ENCODE data around the gene VIPR2.

VIPR2 gene

DNA sequence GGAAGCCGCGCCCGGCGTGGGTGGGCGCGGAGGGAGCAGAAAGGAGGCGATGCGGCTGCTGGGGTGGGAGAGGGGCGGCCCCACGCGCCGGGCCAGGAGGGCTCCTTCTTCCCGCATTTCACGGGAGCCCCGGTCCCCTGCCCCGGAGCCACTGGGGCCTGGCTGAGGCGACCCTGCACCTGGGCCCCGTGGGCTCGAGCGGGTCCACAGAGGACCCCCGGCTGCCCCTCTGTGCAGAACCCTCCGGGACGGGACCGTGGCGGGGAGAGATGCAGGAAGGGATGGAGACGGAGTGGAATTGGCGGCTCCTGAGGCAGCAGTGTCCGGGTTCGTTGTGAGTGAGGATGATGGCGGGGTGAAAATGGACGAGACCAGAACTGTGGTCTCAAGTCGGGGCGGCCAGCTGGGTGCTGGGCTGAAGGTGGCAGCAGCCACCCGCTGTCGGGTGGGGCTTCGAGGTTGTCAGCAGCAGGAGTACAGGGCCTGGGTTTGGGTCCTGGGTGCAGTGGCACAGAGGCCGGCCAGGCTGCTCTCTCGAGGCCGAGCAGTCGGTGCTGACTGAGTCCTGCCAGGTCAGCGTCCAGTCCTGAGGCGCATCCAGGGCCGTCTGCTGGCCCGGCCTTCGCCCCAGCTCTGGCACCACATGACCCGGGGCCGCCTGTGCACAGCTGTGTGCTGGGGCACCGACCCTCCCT lies 80.4 kb downstream of the VIPR2 start:
- WGBS, 2 donors (ENCODE audit: extremely low coverage in 2 of 2, insufficient read length in 2 of 2, insufficient replicate concordance in 1 of 2): no CpG with 5 or more reads among the region's 48 CpGs

DNA sequence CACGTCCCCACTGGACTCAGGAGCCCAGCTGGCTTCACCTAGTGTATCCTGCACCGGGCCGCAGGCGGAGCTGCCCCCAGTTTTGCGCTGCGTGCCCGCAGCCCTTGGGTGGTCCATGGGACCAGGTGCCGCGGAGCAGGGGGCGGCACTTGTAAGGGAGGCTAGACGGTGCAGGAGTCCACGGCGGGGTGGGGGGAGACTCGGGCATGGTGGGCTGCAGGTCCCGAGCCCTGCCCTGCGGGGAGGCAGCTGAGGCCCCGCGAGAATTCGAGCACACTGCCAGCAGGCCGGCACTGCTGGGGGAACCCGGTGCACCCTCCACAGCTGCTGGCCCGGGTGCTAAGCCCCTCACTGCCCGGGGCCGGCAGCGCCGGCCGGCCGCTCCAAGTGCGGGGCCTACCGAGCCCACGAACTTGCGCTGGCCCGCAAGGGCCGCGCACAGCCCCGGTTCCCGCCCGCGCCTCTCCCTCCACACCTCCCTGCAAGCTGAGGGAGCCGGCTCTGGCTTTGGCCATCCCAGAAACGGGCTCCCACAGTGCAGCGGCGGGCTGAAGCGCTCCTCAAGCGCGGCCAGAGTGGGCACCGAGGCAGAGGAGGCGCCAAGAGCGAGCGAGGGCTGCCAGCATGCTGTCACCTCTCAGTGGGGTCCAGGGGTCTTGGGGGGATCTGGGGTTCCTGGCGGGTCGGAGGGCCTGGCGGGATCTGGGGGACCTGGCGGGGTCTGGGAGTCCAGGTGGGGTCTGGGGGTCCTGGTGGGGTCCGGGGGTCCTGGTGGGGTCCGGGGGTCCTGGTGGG lies 81.4 kb downstream of the VIPR2 start:
- no peaks in the 10 kb centered on the region for H3K4me1 ChIP-seq (ENCODE audit: control insufficient read depth in 2 of 2, insufficient read depth in 1 of 2, low read depth in 1 of 2, low read length in 2 of 2)
- H3K9ac ChIP-seq (ENCODE audit: low read depth, low read length, poor library complexity): no peak overlapping the region
- no peak overlapping the region for H3K4ac ChIP-seq (ENCODE audit: low read length)
- H3K4me3 ChIP-seq (ENCODE audit: low read length in 2 of 2): no peak overlapping the region
- H4K8ac ChIP-seq (ENCODE audit: low read depth, low read length): no peak overlapping the region
- no peak for DNase-seq (ENCODE audit: low spot score)
- H3K4me2 ChIP-seq (ENCODE audit: insufficient read depth, low read length, poor library complexity, severe bottlenecking): no peak overlapping the region
- H4K91ac ChIP-seq (ENCODE audit: low read depth, low read length, poor library complexity): no peak overlapping the region
- no peak overlapping the region for H3K14ac ChIP-seq (ENCODE audit: low read length)
- H3K79me1 ChIP-seq (ENCODE audit: low read depth, low read length): no peaks in the 10 kb centered on the region
- peaks cover 0 to 7% of the 10 kb centered on the region in 2 donors for H3K9me3 ChIP-seq (replicated peaks in 1 of 2; ENCODE audit: control insufficient read depth in 2 of 2, insufficient read depth in 1 of 2, low read depth in 1 of 2, low read length in 2 of 2)
- H3K27me3 ChIP-seq (ENCODE audit: control insufficient read depth in 3 of 3, insufficient read depth in 3 of 3, low read depth in 1 of 3, low read length in 3 of 3): peaks cover 0 to 4% (median 1%) of the 10 kb centered on the region in 3 experiments
- H2BK120ac ChIP-seq (ENCODE audit: low read depth, low read length): no peak overlapping the region
- WGBS, 2 donors (ENCODE audit: extremely low coverage in 2 of 2, insufficient read length in 2 of 2, insufficient replicate concordance in 1 of 2): no CpG with 5 or more reads among the region's 56 CpGs
- no peak overlapping the region for H3K27ac ChIP-seq (replicated peaks; ENCODE audit: low read length)
- no peak overlapping the region for H2AK5ac ChIP-seq (ENCODE audit: low read depth, low read length)
- no peak overlapping the region for H2AFZ ChIP-seq (ENCODE audit: low read length)
- H3K23ac ChIP-seq (ENCODE audit: low read depth, low read length, poor library complexity): no peak overlapping the region
- no peak overlapping the region for H3K18ac ChIP-seq (ENCODE audit: low read length)
- H3K36me3 ChIP-seq (replicated peaks in 1 of 2; ENCODE audit: control insufficient read depth in 2 of 2, insufficient read depth in 2 of 2, low read length in 2 of 2): no peaks in the 10 kb centered on the region
- no peak overlapping the region for H2BK15ac ChIP-seq (ENCODE audit: low read length)
- H2BK12ac ChIP-seq (ENCODE audit: low read length): no peak overlapping the region
- no peak overlapping the region for H2BK5ac ChIP-seq (ENCODE audit: low read length)

More for the DNA sequence above, 80.4 kb downstream of the VIPR2 start:
- Histone ChIP-seq H2AFZ (ENCODE audit: low read length) (no peak overlapping the region), H3K4ac (ENCODE audit: low read length) (no peak overlapping the region), H2BK5ac (ENCODE audit: low read length) (no peak overlapping the region), H3K27ac (replicated peaks; ENCODE audit: low read length) (no peak overlapping the region), H3K9ac (ENCODE audit: low read depth, low read length, poor library complexity) (no peak overlapping the region), H2BK15ac (ENCODE audit: low read length) (peak overlapping the region; percentile 79), H2BK120ac (ENCODE audit: low read depth, low read length) (no peak overlapping the region), H3K4me1 (ENCODE audit: control insufficient read depth in 2 of 2, insufficient read depth in 1 of 2, low read depth in 1 of 2, low read length in 2 of 2) (peaks cover 0 to 2% of the 10 kb centered on the region in 2 donors), H2AK5ac (ENCODE audit: low read depth, low read length) (peak overlapping the region; percentile 11), H3K36me3 (replicated peaks in 1 of 2; ENCODE audit: control insufficient read depth in 2 of 2, insufficient read depth in 2 of 2, low read length in 2 of 2) (no peaks in the 10 kb centered on the region), H3K9me3 (replicated peaks in 1 of 2; ENCODE audit: control insufficient read depth in 2 of 2, insufficient read depth in 1 of 2, low read depth in 1 of 2, low read length in 2 of 2) (peaks cover 0 to 7% of the 10 kb centered on the region in 2 donors), H3K27me3 (ENCODE audit: control insufficient read depth in 3 of 3, insufficient read depth in 3 of 3, low read depth in 1 of 3, low read length in 3 of 3) (peaks cover 0 to 4% (median 4%) of the 10 kb centered on the region in 3 experiments), H3K23ac (ENCODE audit: low read depth, low read length, poor library complexity) (no peak overlapping the region), H4K91ac (ENCODE audit: low read depth, low read length, poor library complexity) (no peak overlapping the region), H4K8ac (ENCODE audit: low read depth, low read length) (no peak overlapping the region), H3K14ac (ENCODE audit: low read length) (no peak overlapping the region), H3K4me3 (ENCODE audit: low read length in 2 of 2) (no peak overlapping the region), H3K18ac (ENCODE audit: low read length) (peak overlapping the region; percentile 59), H3K79me1 (ENCODE audit: low read depth, low read length) (no peaks in the 10 kb centered on the region), H3K4me2 (ENCODE audit: insufficient read depth, low read length, poor library complexity, severe bottlenecking) (no peak overlapping the region), H2BK12ac (ENCODE audit: low read length) (no peak overlapping the region)
- no peak for DNase-seq (ENCODE audit: low spot score)

DNA sequence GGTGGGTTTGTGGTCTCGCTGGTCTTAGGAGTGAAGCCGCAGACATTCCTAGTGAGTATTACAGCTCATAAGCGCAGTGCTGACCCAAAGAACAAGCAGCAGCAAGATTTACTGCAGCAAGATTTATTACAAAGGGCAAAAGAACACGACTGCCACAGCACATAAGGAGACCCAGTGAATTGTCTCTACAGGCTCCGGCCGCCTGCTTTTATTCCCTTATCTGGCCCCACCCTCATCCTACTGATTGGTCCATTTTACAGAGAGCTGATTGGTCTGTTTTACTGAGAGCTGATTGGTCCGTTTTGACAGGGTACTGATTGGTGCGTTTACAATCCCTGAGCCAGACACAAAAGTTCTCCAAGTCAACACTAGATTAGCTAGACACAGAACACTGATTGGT lies 82.1 kb downstream of the VIPR2 start:
- H3K4ac ChIP-seq (ENCODE audit: low read length): no peak overlapping the region
- no CpG with 5 or more reads among the region's 8 CpGs for WGBS, 2 donors (ENCODE audit: extremely low coverage in 2 of 2, insufficient read length in 2 of 2, insufficient replicate concordance in 1 of 2)
- H3K23ac ChIP-seq (ENCODE audit: low read depth, low read length, poor library complexity): no peak overlapping the region
- H3K27me3 ChIP-seq (ENCODE audit: control insufficient read depth in 3 of 3, insufficient read depth in 3 of 3, low read depth in 1 of 3, low read length in 3 of 3): peaks cover 0 to 4% (median 0%) of the 10 kb centered on the region in 3 experiments
- H3K14ac ChIP-seq (ENCODE audit: low read length): no peak overlapping the region
- no peaks in the 10 kb centered on the region for H3K79me1 ChIP-seq (ENCODE audit: low read depth, low read length)
- no peak for DNase-seq (ENCODE audit: low spot score)
- peaks cover 0 to 7% of the 10 kb centered on the region in 2 donors for H3K9me3 ChIP-seq (replicated peaks in 1 of 2; ENCODE audit: control insufficient read depth in 2 of 2, insufficient read depth in 1 of 2, low read depth in 1 of 2, low read length in 2 of 2)
- H3K36me3 ChIP-seq (replicated peaks in 1 of 2; ENCODE audit: control insufficient read depth in 2 of 2, insufficient read depth in 2 of 2, low read length in 2 of 2): no peaks in the 10 kb centered on the region
- H3K9ac ChIP-seq (ENCODE audit: low read depth, low read length, poor library complexity): no peak overlapping the region
- H2BK15ac ChIP-seq (ENCODE audit: low read length): no peak overlapping the region
- no peak overlapping the region for H2AK5ac ChIP-seq (ENCODE audit: low read depth, low read length)
- no peak overlapping the region for H2BK12ac ChIP-seq (ENCODE audit: low read length)
- no peak overlapping the region for H3K4me2 ChIP-seq (ENCODE audit: insufficient read depth, low read length, poor library complexity, severe bottlenecking)
- H3K4me3 ChIP-seq (ENCODE audit: low read length in 2 of 2): no peak overlapping the region
- H4K91ac ChIP-seq (ENCODE audit: low read depth, low read length, poor library complexity): no peak overlapping the region
- H2BK5ac ChIP-seq (ENCODE audit: low read length): no peak overlapping the region
- H3K27ac ChIP-seq (replicated peaks; ENCODE audit: low read length): no peak overlapping the region
- H4K8ac ChIP-seq (ENCODE audit: low read depth, low read length): no peak overlapping the region
- H2BK120ac ChIP-seq (ENCODE audit: low read depth, low read length): no peak overlapping the region
- H2AFZ ChIP-seq (ENCODE audit: low read length): no peak overlapping the region
- no peak overlapping the region for H3K18ac ChIP-seq (ENCODE audit: low read length)
- H3K4me1 ChIP-seq (ENCODE audit: control insufficient read depth in 2 of 2, insufficient read depth in 1 of 2, low read depth in 1 of 2, low read length in 2 of 2): no peaks in the 10 kb centered on the region

DNA sequence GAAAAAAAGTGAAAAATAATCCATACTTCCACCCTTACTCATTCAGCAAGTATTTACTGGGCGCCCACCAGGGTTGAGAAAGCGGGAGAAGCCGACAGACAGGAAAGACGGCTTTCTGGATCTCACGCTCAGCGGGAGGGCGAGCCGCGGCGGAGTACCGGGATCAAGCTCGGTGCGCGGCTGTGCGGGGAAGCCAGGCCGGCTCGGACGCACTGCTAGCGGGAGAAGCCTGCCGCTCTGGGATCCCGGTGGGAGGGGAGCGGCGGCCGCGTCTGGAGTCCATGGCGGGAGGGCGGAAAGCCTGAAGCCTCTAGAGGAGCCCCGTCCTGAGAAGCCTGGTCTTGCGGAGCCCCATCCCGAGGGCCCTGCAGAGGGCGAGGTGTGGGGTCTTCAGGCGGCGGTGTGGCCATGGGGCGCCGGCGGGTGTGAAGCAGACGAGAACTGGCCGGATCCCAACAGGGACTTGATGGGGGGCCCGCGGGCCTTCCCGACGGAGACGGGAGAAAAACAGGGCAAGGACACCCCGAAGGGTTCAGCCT lies 82.9 kb downstream of the VIPR2 start:
- H3K9me3 ChIP-seq (replicated peaks in 1 of 2; ENCODE audit: control insufficient read depth in 2 of 2, insufficient read depth in 1 of 2, low read depth in 1 of 2, low read length in 2 of 2): peaks cover 0 to 7% of the 10 kb centered on the region in 2 donors
- H2AK5ac ChIP-seq (ENCODE audit: low read depth, low read length): peak overlapping the region; percentile 22
- no peak overlapping the region for H3K4me2 ChIP-seq (ENCODE audit: insufficient read depth, low read length, poor library complexity, severe bottlenecking)
- peak overlapping the region; percentile 40 for H3K18ac ChIP-seq (ENCODE audit: low read length)
- no peaks in the 10 kb centered on the region for H3K36me3 ChIP-seq (replicated peaks in 1 of 2; ENCODE audit: control insufficient read depth in 2 of 2, insufficient read depth in 2 of 2, low read length in 2 of 2)
- peaks cover 0 to 4% (median 0%) of the 10 kb centered on the region in 3 experiments for H3K27me3 ChIP-seq (ENCODE audit: control insufficient read depth in 3 of 3, insufficient read depth in 3 of 3, low read depth in 1 of 3, low read length in 3 of 3)
- H2BK120ac ChIP-seq (ENCODE audit: low read depth, low read length): peak overlapping the region; percentile 37
- H3K79me1 ChIP-seq (ENCODE audit: low read depth, low read length): no peaks in the 10 kb centered on the region
- no peak overlapping the region for H2AFZ ChIP-seq (ENCODE audit: low read length)
- H2BK5ac ChIP-seq (ENCODE audit: low read length): no peak overlapping the region
- no peak overlapping the region for H2BK15ac ChIP-seq (ENCODE audit: low read length)
- H3K23ac ChIP-seq (ENCODE audit: low read depth, low read length, poor library complexity): peak overlapping the region; percentile 9
- no peaks in the 10 kb centered on the region for H3K4me1 ChIP-seq (ENCODE audit: control insufficient read depth in 2 of 2, insufficient read depth in 1 of 2, low read depth in 1 of 2, low read length in 2 of 2)
- no peak overlapping the region for H4K91ac ChIP-seq (ENCODE audit: low read depth, low read length, poor library complexity)
- no peak overlapping the region for H3K9ac ChIP-seq (ENCODE audit: low read depth, low read length, poor library complexity)
- peak overlapping the region; percentile 51 for H3K14ac ChIP-seq (ENCODE audit: low read length)
- H4K8ac ChIP-seq (ENCODE audit: low read depth, low read length): no peak overlapping the region
- no peak overlapping the region for H3K4me3 ChIP-seq (ENCODE audit: low read length in 2 of 2)
- no CpG with 5 or more reads among the region's 44 CpGs for WGBS, 2 donors (ENCODE audit: extremely low coverage in 2 of 2, insufficient read length in 2 of 2, insufficient replicate concordance in 1 of 2)
- no peak overlapping the region for H2BK12ac ChIP-seq (ENCODE audit: low read length)
- no peak overlapping the region for H3K27ac ChIP-seq (replicated peaks; ENCODE audit: low read length)
- no peak for DNase-seq (ENCODE audit: low spot score)
- H3K4ac ChIP-seq (ENCODE audit: low read length): no peak overlapping the region
